ENCODE measurements around the gene PSAPL1. TPM values are rescaled to one million over a fixed set of nuclear protein-coding genes. Genes with fewer than 3 reads are reported as not detected.

PSAPL1 gene
- polyA plus RNA-seq, 1 of the 3 experiments (the other 2 are of a cell fraction) = 0.03 TPM

GRCh38 chr4:7410446-7410845 is 24.3 kb downstream of the PSAPL1 start:
- WGBS (ENCODE audit: low lambda C conversion rate) = 83% methylated on average over 1 of the region's 1 CpG
- H3K27ac ChIP-seq (ENCODE audit: low read depth in 2 of 2, low read length in 1 of 2) = no peak overlapping the region
- no peak overlapping the region for H3K9ac ChIP-seq
- DNase-seq = peak; percentile 3
- H3K4me3 ChIP-seq (ENCODE audit: low read depth in 2 of 2, low read length in 1 of 2) = no peak overlapping the region
- H3K79me2 ChIP-seq (ENCODE audit: insufficient read depth) = no peaks in the 10 kb centered on the region
- no peak overlapping the region for H2AFZ ChIP-seq (ENCODE audit: low read depth)
- TF ChIP-seq MEF2A (IDR thresholded peaks at IDR 0.05; ENCODE audit: borderline replicate concordance, low read depth) (no peak), SMC3 (IDR thresholded peaks at IDR 0.05; ENCODE audit: low read depth, low read length) (no peak), EP300 (IDR thresholded peaks at IDR 0.05; ENCODE audit: borderline replicate concordance in 1 of 2, low read depth in 1 of 2, low read length in 1 of 2) (no peak), CTCF (IDR thresholded peaks at IDR 0.05) (no peak), GATA2 (CRISPR knock-in tag; IDR thresholded peaks at IDR 0.05) (no peak), TCF12 (IDR thresholded peaks at IDR 0.05) (no peak), RXRA (IDR thresholded peaks at IDR 0.05; ENCODE audit: borderline replicate concordance, low read depth) (no peak), FOXM1 (IDR thresholded peaks at IDR 0.05; ENCODE audit: low read depth) (no peak), PBX3 (IDR thresholded peaks at IDR 0.05) (no peak), RCOR1 (IDR thresholded peaks at IDR 0.05; ENCODE audit: low read length) (no peak), REST (IDR thresholded peaks at IDR 0.05; ENCODE audit: low read depth, low read length) (no peak), TEAD4 (IDR thresholded peaks at IDR 0.05; ENCODE audit: borderline replicate concordance, insufficient read depth) (no peak), SIN3A (IDR thresholded peaks at IDR 0.05; ENCODE audit: borderline replicate concordance, low read depth, low read length) (no peak), USF2 (IDR thresholded peaks at IDR 0.05; ENCODE audit: borderline replicate concordance, low read depth, low read length) (no peak), FOSL2 (IDR thresholded peaks at IDR 0.05; ENCODE audit: borderline replicate concordance, low read depth) (no peak)
- H4K20me1 ChIP-seq (ENCODE audit: insufficient read depth) = no peaks in the 10 kb centered on the region
- H3K4me2 ChIP-seq = no peak overlapping the region
- H3F3A ChIP-seq (replicated peaks; ENCODE audit: insufficient read depth) = no peaks in the 10 kb centered on the region
- no peaks in the 10 kb centered on the region for H3K27me3 ChIP-seq (ENCODE audit: insufficient read depth)
- peaks cover 0 to 14% of the 10 kb centered on the region in 2 experiments; a peak in 1 of 4 replicates for H3K4me1 ChIP-seq (ENCODE audit: control insufficient read depth in 1 of 2, insufficient read depth in 2 of 2, low read depth in 1 of 2, low read length in 1 of 2)
- no peaks in the 10 kb centered on the region for H3K36me3 ChIP-seq (replicated peaks in 1 of 2; ENCODE audit: control insufficient read depth in 1 of 2, insufficient read depth in 2 of 2, low read length in 1 of 2)
- POLR2A ChIA-PET = no interaction called here
- H3K9me3 ChIP-seq = peaks cover 11% of the 10 kb centered on the region
- CTCF ChIA-PET = interaction anchor here (0.6 kb wide), 1 partner anchor 145 kb away, joined by 3 read pairs; no protein-coding TSS in a partner anchor
- H3K9me2 ChIP-seq = no peaks in the 10 kb centered on the region
